SW 1271 (cell line): ENCODE results near the gene POLG2.

ENCODE experiments used
- DNase-seq, 2 experiments: peaks; one replicate each; lab custom pipeline; 2025; lab: John Stamatoyannopoulos, UW

The POLG2 gene

DNA sequence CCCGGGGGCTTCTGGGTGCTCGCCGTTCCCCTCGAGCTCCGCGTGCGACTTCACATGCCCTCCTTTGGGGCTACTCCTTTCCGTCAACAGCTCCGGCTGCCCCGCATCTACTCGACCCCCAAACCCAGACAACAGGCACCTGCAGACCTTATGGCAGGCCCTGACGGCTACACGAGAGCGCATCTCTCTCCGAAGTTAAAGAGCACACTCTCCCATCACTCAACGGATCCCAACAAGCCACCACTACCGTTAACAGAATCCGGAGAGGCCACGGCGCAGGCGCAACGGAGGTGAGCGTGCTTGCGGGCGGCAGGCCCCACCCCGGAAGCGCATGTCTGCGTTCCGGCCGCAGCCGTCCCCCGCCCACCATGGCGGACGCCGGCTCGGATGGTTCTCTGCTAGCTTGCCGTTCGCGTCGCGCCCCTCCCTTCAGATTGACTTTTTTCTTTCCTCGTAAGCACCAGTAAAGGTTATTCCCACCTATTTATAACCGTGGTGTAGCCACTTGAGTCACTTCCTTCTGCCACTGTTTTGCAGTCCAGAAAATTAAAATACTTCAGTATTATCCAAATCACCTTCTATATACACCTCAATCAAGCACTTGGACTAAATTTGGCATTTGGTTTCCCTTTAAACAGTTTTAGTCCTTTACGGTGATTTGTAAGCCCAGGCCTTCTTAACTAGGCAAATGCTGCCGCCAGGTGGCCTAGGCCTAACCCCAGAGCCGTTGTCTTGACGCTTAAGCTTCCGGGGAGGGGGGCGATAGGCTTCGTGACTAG, at the start of gene POLG2:
Gene POLG2, minus strand, starts transcription at position 269 of the 779 bp plus-strand sequence. Its CDS starts 86 bp downstream, at position 183.
- peak; percentile 85 to 91 for DNase-seq

- no peak for DNase-seq
These were observed 47.9 kb upstream of the POLG2 start for GRCh38 chr17:64544742-64545141.

- DNase-seq, result no peak
These were observed 43.4 kb upstream of the POLG2 start for GRCh38 chr17:64540118-64540776.

DNA sequence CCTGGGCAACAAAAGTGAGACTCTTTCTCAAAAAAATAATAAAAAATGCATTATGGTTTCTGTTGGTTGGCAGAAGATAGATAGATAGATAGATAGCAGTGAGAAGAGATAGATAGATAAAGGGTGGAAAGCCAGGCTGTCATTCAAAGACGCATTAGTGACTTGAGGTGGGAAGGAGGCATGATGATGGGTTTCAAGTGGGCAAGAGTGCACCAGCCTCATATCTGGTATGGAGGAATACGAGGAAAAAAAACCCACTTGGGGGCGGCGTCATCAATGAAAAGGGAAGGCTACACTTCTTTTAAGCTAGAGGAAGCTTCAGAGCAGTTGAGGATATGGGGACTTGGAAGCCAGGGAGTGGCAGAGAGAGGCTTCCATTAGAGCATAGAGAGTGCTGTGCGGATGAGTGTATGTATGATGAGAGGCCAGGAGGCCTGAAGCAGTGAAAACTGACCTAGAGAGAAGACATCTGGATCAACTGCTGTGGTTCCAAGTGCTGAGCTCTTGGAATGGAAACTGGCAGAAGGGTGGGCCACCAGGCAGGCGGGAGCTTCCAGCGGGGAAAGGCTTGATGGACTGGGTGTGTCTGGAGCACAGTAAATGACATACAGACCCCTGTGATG, 41.8 kb upstream of the POLG2 start:
- DNase-seq, result no peak

GRCh38 chr17:64537488-64537887, 40.6 kb upstream of the POLG2 start:
- no peak for DNase-seq

DNA sequence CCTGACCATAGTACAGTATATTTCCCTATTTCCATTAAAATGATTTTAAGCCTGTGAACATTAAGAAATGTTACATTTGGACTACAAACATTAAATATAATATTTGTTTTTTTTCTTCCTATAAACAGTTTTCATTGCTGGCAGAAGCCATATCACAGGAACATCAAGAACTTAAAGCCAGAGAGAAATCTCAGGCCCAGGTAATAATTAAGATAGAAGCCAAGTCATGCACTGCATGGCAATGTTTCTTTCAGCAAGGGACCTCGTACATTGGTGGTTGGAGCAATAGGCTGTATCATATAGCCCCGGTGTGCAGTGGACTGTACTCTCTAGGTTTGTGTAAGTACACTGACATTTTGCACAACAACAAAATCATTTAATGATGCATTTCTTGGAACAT, 40.1 kb upstream of the POLG2 start:
- DNase-seq, result no peak

GRCh38 chr17:64535357-64535756, 38.5 kb upstream of the POLG2 start:
- DNase-seq, result no peak

DNA sequence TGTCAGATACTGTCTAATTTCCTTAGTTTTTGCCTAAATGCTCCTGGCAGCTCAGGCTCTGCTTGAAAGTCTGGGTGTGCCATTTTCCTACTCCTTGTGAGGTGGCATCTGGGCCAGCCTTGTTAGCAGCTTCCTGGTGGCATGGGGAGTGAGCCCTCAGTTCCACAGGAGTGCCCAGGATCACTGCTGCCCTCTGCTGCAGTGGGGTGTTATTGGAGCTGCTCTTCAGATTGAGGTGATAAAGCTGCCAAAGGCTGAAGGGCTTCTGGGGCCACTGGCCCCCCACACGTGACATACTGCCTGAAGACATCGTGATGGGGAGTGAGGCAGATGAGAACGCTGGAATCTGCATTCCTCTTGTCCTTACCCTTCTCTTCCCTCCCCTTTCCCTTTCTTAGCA, 37.3 kb upstream of the POLG2 start:
- no peak for DNase-seq

GRCh38 chr17:64533784-64534183, 36.9 kb upstream of the POLG2 start:
- no peak for DNase-seq

DNA sequence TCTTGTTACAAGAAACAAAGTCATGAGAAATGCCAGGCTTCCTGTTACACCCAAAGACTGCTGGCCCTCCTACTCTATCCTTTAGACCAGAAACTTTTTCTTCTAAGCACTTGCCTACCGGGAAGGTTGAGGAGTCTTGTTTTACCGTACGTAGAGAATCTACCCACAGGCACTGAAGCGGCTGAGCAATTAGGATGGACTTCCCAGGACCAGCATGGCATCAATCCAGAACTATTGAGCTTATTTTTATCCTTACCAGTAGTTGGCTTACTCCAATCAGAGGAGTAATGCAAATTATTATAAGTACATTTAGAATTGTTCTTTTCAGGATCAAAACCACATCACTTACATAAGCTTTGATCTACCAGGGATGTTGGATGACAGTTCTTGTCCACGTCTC, 35.6 kb upstream of the POLG2 start:
- DNase-seq, result no peak

- DNase-seq, result no peak
These were observed 35.1 kb upstream of the POLG2 start for GRCh38 chr17:64531955-64532371.

GRCh38 chr17:64529221-64529620, 32.4 kb upstream of the POLG2 start:
- DNase-seq, result no peak

DNA sequence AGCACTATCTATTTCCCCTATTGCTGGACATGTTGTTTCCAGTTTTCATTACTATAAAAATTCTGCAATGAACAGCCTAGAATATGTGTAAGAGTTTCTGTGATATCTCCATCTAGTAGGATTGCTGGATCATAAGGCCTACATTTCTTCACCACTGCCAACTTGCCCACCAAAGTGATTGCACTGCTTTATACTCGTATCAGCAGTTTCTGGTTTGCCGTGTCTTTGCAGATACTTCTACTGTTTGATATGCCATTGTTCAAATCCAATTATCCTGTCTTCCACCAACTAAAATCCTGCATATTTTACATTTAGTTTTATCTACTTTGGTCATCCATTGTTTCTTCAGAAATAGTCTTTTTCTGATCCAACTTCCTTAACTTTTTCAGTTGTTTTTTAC, 31.1 kb upstream of the POLG2 start:
- no peak for DNase-seq

DNA sequence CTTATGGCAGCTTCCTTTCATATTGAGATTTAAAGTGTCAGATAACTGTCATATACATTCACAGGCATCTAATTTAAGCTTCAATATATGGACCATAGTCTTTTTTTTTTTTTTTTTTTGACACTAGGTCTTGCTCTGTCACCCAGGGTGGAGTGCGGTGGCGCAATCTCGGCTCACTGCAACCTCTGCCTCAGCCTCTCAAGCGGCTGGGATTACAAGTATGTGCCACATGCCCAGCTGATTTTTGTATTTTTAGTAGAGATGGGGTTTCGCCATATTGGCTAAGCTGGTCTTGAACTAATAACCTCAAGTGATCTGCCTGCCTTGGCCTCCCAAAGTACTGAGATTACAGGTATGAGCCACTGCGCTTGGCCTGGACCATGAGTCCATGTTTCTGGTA, 23.5 kb upstream of the POLG2 start:
- no peak for DNase-seq

DNA sequence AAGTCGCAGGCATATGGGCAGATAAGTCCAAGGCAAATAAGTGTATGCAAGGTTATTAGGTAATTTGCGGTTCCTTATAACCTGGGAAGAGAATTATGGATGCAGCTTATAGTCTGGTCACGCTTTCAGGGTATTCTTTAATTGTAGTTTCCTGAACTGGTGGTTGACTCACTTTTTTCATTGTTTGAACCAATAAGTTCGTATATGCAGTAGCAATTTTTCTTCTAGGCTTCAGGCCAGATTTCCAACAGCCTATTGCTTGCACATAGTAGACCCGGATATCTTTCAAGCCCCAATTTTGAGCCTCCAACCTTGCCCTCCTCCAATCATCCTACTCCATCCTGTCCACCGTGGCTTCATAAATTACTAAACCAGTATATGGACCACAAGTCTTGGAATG, 22.7 kb upstream of the POLG2 start:
- no peak for DNase-seq

DNA sequence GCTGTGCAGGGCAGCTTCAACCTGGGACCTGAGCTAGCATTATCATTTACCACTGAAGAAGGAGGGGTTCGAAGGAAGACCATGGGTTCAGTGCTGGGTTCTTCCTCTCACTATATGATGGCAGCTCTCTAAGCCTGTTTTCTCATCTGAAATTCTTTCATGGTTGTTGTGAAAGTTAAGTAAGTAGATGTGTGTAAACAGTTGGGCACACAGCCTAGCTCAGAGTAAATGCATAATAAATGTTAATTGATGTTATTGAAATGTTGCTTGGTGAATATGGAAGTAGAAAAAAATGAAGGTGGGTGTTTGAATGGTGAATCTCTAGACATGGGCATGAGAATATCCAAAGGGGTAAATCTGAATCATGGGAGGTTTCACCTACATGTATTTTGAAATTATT, 19.0 kb upstream of the POLG2 start:
- DNase-seq, result no peak

- DNase-seq, result no peak
These were observed 18.6 kb upstream of the POLG2 start for GRCh38 chr17:64515419-64515818.

GRCh38 chr17:64509179-64509578, 12.3 kb upstream of the POLG2 start:
- DNase-seq, result no peak

DNA sequence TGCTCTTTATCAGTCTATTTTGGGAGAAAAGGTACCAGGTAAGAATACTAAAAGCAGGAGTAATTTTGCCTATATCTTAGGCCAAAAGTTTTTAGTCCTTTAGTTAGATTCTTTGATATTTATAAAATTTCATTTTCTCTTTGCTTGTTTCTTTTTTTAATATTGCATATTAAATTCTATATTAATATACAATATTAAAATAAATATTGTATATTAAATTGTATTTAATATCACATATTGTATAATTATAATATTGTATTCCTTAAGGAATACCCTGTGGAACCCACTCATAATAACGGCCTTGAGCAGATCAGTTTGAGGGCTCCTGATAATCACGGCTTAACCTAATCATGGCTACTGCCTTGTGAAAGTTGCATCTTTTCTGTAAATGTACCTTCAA, 11.8 kb upstream of the POLG2 start:
- DNase-seq, result no peak

GRCh38 chr17:64507413-64507782, 10.5 kb upstream of the POLG2 start:
- DNase-seq, result peak; percentile 47 to 65

GRCh38 chr17:64506576-64507412, 9.9 kb upstream of the POLG2 start, which contains the start of gene CEP95:
Gene CEP95 (plus strand): TSS chr17:64506977. CDS start chr17:64507098, 121 bp downstream.
- DNase-seq, result peak; percentile 98 to 99

DNA sequence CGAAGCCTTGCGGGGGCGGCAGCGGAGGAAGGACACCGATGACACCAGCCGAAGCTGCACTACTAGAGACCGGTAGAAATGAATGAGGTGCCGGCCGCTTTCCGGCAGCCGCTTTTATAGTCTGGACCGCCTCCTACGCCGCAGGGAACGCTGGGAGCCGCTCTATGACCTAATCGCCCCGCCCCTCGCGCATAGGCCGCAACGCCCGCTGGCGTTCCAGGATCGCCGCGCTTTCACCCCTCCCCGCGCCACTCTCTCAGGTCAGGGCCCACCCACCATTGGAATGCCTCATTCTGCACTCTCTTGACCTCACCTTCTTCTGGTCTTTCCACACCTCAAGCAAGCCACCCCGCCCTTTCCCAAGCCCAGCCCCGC, 9.3 kb upstream of the POLG2 start, which contains the start of gene DDX5:
Gene DDX5, minus strand, starts transcription at position 89 of the 375 bp plus-strand sequence. CDS start 170 bp downstream, outside the sequence.
- peak; percentile 98 to 99 for DNase-seq
